Stimulated activated naive CD4-positive, alpha-beta T cell (primary cell): ENCODE results near the gene MT1M.
"Not testable (repeated sequence)": the region's sequence is repeated elsewhere in the genome, so short reads cannot be mapped to it uniquely, and the experiment has no call there.

ENCODE experiments used
- DNase-seq, 6 experiments: peaks; one replicate each; lab custom pipeline; 2025; lab: John Stamatoyannopoulos, UW

MT1M gene

GRCh38 chr16:56649820-56650219, 17.4 kb downstream of the MT1M start:
- DNase-seq, result no peak

GRCh38 chr16:56651586-56651985, 19.1 kb downstream of the MT1M start, which contains the start of gene MT1B:
TSS of gene MT1B (plus strand) at chr16:56651886. CDS start at chr16:56651954, 68 bp downstream.
- no peak for DNase-seq

- no peak for DNase-seq
Measured at GRCh38 chr16:56652600-56652999, 20.1 kb downstream of the MT1M start.

GRCh38 chr16:56653218-56653617, 20.8 kb downstream of the MT1M start:
- no peak for DNase-seq

- peak; percentile 42 to 70 (median 62) for DNase-seq
Measured at GRCh38 chr16:56657555-56658326, 25.3 kb downstream of the MT1M start, which contains the start of gene MT1F. TSS of gene MT1F (plus strand) at chr16:56657959. CDS start at chr16:56658059, 100 bp downstream.

GRCh38 chr16:56658327-56658875, 25.9 kb downstream of the MT1M start:
- no peak for DNase-seq

GRCh38 chr16:56662357-56663354, 30.2 kb downstream of the MT1M start:
- DNase-seq, result peak in 4 of 6 experiments; percentile 11 to 21 (median 20)

GRCh38 chr16:56664506-56664905, 32.0 kb downstream of the MT1M start:
- no peak for DNase-seq

- not testable (repeated sequence) for DNase-seq
Measured at GRCh38 chr16:56665286-56666261, 33.1 kb downstream of the MT1M start.

- DNase-seq, result no peak
Measured at GRCh38 chr16:56667581-56668571, 35.4 kb downstream of the MT1M start, which contains the start of gene MT1G. TSS of gene MT1G (minus strand) at chr16:56668065. CDS start at chr16:56667993, 72 bp downstream.

- no peak for DNase-seq
Measured at GRCh38 chr16:56669005-56669839, 36.8 kb downstream of the MT1M start, which contains the start of gene MT1H. TSS of gene MT1H (plus strand) at chr16:56669814. CDS start at chr16:56669885, 71 bp downstream.

GRCh38 chr16:56669840-56670619, 37.6 kb downstream of the MT1M start:
- peak in 1 of 6 experiments; percentile 4 for DNase-seq

GRCh38 chr16:56670620-56670934, 38.1 kb downstream of the MT1M start:
- no peak for DNase-seq

GRCh38 chr16:56671691-56672090, 39.2 kb downstream of the MT1M start:
- DNase-seq, result not testable (repeated sequence)

GRCh38 chr16:56672171-56672570, 39.7 kb downstream of the MT1M start:
- not testable (repeated sequence) for DNase-seq

- no peak for DNase-seq
Measured at GRCh38 chr16:56672761-56673536, 40.5 kb downstream of the MT1M start.

GRCh38 chr16:56673921-56674320, 41.5 kb downstream of the MT1M start:
- DNase-seq, result peak in 4 of 6 experiments; percentile 13 to 49 (median 20)
